Stimulated activated CD4-positive, alpha-beta T cell treated with anti-CD3 and anti-CD28 coated beads, Interleukin-4, amount 100 ng/mL, for 4 hours (primary cell): ENCODE data around the gene IQSEC3.
"Not testable (repeated sequence)": the region's sequence is repeated elsewhere in the genome, so short reads cannot be mapped to it uniquely, and the experiment has no call there.

Experiments
- DNase-seq, 2 experiments: peaks; one replicate each; pipeline ENCODE4 v3.0.0-alpha.2; 2020

The IQSEC3 gene

GRCh38 chr12:53735-54730 is 12.5 kb upstream of the IQSEC3 start:
- no peak for DNase-seq

- DNase-seq: no peak
Measured at GRCh38 chr12:54750-55535, 11.6 kb upstream of the IQSEC3 start.

GRCh38 chr12:56683-57346 is 9.8 kb upstream of the IQSEC3 start:
- DNase-seq: no peak

- DNase-seq: no peak
Measured at GRCh38 chr12:57539-57938, 9.0 kb upstream of the IQSEC3 start.

GRCh38 chr12:58832-59231 is 7.7 kb upstream of the IQSEC3 start:
- DNase-seq: no peak

GRCh38 chr12:61845-62244 is 4.7 kb upstream of the IQSEC3 start:
- not testable (repeated sequence) for DNase-seq

- not testable (repeated sequence) for DNase-seq
Measured at GRCh38 chr12:65491-66063, 990 bp upstream of the IQSEC3 start.

GRCh38 chr12:66782-67504 is 376 bp downstream of the IQSEC3 start:
- DNase-seq: not testable (repeated sequence)

GRCh38 chr12:69677-70076 is 3.1 kb downstream of the IQSEC3 start:
- DNase-seq: not testable (repeated sequence)

- DNase-seq: not testable (repeated sequence)
Measured at GRCh38 chr12:70541-70940, 4.0 kb downstream of the IQSEC3 start.

- DNase-seq: not testable (repeated sequence)
Measured at GRCh38 chr12:72018-72417, 5.5 kb downstream of the IQSEC3 start.

- not testable (repeated sequence) for DNase-seq
Measured at GRCh38 chr12:74420-75190, 8.0 kb downstream of the IQSEC3 start.

GRCh38 chr12:75541-75940 is 9.0 kb downstream of the IQSEC3 start:
- DNase-seq: not testable (repeated sequence)

GRCh38 chr12:76102-76501 is 9.5 kb downstream of the IQSEC3 start:
- not testable (repeated sequence) for DNase-seq

- DNase-seq: not testable (repeated sequence)
Measured at GRCh38 chr12:76551-76950, 10.0 kb downstream of the IQSEC3 start.

- not testable (repeated sequence) for DNase-seq
Measured at GRCh38 chr12:77101-77719, 10.6 kb downstream of the IQSEC3 start.

- peak; percentile 23 to 66 for DNase-seq
Measured at GRCh38 chr12:77769-78383, 11.3 kb downstream of the IQSEC3 start.

GRCh38 chr12:78981-79380 is 12.4 kb downstream of the IQSEC3 start:
- no peak for DNase-seq

GRCh38 chr12:80681-81190 is 14.2 kb downstream of the IQSEC3 start:
- DNase-seq: no peak

GRCh38 chr12:82740-83139 is 16.2 kb downstream of the IQSEC3 start:
- no peak for DNase-seq
